MV-4-11 (cell line): ENCODE results near the gene TCEAL3.
"Not testable (repeated sequence)": the region's sequence is repeated elsewhere in the genome, so short reads cannot be mapped to it uniquely, and the experiment has no call there.

Source experiments
- DNase-seq: peaks from one replicate; lab custom pipeline; 2025; lab: John Stamatoyannopoulos, UW

The TCEAL3 gene, protein sequence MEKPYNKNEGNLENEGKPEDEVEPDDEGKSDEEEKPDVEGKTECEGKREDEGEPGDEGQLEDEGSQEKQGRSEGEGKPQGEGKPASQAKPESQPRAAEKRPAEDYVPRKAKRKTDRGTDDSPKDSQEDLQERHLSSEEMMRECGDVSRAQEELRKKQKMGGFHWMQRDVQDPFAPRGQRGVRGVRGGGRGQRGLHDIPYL

GRCh38 chrX:103607364-103608305 is at the start of gene TCEAL3:
TCEAL3 (plus strand) TSS chrX:103607963; CDS start chrX:103609065, 1,102 bp downstream.
- DNase-seq = no peak

DNA sequence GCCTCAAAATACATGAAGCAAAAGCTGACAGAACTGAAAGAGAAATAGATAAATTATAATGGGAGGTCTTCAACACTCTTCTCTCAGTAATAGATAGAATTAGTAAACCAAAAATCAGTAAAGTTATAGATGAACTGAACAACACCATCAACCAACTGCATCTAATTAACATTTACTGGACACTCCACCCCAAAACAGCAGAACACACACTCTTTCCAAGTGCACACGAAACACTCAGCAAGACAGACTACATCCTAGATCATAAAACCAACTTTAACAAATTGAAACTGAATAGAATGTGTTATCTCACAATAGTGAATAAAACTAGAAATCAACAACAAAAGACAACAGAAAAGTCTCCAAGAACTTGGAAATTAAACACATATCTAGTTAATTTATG is 47.5 kb upstream of the TCEAL3 start:
- DNase-seq = no peak

DNA sequence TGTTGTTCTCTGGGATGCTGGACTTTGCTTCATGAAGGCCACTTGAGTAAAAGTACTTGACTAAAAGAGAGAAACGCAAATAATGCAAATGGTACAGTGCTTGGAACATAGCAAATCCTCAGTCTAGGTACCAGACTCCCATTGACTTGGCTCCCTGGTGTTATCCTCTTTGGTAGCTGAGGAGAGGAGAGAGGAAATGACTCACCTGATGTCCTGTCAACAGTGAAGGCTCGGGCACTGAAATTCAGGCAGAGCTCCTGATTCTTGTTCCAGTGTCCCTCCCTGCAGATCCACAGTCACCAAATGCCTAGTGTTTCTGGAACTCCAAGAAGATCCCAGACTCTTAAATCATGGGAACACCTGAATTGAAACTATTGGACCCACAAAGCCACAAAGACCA is 45.0 kb upstream of the TCEAL3 start:
- no peak for DNase-seq

DNA sequence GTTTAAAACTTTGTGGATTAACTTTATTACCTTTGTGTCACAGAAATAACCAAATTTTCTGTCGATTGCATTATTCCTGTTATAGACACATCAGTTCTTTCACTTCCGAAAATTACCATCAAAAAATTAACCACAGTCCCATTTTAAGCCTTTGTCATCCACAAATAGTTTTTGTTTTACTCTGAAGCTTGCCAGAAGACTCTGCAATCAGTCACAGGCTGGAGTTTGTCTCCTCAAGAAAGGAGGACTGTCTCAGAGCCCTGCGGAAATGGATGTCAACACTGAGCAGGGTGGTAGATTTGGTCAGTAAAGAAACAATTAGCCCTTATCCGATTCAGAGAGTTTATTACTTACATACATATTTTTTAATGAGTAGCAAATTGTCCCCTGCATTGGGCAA is 42.6 kb upstream of the TCEAL3 start:
- peak; percentile 50 for DNase-seq

DNA sequence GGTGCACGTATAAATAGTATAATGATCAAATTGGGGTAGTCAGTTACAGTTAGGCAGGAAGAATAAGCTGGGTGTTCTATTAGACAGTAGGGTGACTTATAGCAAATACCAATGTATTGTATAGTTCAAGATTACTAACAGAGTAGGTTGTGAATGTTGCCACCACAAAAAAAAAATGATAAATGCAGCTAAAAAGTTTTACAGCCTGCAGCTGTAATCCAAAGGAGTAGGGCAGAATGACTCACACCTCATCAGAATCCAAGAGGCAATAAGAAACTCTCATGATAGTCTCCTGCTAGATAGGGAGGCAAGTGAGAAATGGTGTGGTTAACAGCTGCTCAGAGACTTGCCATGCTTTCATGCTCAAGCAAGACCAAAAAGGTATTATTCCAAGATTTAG is 42.0 kb upstream of the TCEAL3 start:
- no peak for DNase-seq

- no peak for DNase-seq
These were observed 36.6 kb upstream of the TCEAL3 start for GRCh38 chrX:103571121-103571520.

GRCh38 chrX:103571726-103572125 is 36.0 kb upstream of the TCEAL3 start:
- no peak for DNase-seq

- DNase-seq = no peak
These were observed 34.6 kb upstream of the TCEAL3 start for GRCh38 chrX:103573202-103573601.

DNA sequence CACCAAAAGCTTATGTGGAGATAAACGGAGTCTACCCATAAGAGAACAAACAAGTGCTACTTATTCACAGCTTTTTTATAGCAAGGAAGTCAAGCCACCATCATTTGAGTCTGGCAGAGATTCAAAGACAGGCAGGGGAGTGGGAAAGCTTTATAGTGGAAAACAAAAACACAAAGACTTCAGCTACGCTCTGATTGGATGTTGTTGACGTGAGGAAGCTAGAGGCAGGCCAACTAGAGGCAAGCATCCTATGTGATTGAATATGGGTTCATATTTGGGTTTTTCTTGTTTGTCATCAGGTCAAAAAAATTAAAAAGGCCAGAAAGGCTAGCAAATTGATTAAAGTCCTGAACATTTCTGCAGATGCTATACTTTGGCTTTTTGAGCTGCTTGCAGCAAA is 23.2 kb upstream of the TCEAL3 start:
- no peak for DNase-seq

- DNase-seq = no peak
These were observed 22.1 kb upstream of the TCEAL3 start, which contains the start of gene TCEAL4 for GRCh38 chrX:103585411-103586313. TCEAL4 (plus strand) TSS chrX:103585515; CDS start chrX:103586676, 1,161 bp downstream.

DNA sequence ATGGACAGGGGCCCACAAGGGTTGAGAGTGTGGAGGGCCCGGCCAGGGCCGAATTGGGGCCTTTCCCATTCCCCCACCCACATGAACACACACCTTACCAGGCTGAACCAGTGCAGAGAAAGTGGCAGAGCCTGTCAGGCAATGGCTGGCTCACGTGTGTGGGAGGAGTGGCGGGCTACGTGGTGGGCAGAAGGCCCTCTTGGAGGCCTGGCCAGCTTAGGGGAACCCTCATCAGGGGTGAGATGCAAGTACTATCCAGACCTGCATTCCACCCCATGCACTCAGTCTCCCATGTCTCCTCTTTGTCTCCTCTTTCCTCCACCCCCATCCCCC is 21.5 kb upstream of the TCEAL3 start:
- no peak for DNase-seq

DNA sequence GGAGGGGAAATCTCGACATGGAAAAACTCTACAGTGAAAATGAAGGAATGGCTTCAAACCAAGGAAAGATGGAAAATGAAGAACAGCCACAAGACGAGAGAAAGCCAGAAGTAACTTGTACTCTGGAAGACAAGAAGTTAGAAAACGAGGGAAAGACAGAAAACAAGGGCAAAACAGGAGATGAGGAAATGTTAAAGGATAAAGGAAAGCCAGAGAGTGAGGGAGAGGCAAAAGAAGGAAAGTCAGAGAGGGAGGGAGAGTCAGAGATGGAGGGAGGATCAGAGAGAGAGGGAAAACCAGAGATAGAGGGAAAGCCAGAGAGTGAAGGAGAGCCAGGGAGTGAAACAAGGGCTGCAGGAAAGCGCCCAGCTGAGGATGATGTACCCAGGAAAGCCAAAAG is 21.1 kb upstream of the TCEAL3 start:
- DNase-seq = no peak

- not testable (repeated sequence) for DNase-seq
These were observed 15.5 kb upstream of the TCEAL3 start for GRCh38 chrX:103592295-103592694.

- not testable (repeated sequence) for DNase-seq
These were observed 12.6 kb upstream of the TCEAL3 start for GRCh38 chrX:103595202-103595601.

DNA sequence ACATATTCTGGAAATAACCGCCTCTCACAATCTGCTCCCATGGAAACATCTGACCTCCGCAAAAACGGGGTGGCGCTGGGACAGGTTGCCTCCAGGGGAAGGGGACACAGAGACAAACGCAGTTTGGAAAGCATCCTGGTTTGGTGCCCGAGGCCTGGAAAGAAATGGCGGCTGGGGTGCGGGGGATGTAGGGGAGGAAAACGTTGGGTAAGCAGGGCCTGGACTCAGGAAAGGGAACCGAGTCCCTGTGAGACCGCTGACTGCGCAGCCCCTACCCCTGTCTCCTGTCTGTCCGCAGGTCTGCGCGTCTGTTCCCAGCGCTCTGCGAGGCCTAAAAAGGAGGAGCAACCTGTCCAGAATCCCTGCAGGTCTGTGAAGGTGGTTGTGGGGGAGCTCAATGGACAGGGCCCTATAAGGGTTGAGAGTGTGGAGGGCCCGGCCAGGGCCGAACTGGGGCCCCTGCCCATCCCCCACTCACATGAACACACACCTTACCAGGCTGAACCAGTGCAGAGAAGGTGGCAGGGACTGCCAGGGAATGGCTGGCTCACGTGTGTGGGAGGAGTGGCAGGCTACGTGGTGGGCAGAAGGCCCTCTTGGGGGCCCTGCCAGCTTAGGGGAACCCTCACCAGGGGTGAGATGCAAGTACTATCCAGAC is 672 bp downstream of the TCEAL3 start:
- no peak for DNase-seq

- no peak for DNase-seq
These were observed 2.5 kb downstream of the TCEAL3 start for GRCh38 chrX:103610282-103610681.

- no peak for DNase-seq
These were observed 5.7 kb downstream of the TCEAL3 start for GRCh38 chrX:103613362-103613890.

DNA sequence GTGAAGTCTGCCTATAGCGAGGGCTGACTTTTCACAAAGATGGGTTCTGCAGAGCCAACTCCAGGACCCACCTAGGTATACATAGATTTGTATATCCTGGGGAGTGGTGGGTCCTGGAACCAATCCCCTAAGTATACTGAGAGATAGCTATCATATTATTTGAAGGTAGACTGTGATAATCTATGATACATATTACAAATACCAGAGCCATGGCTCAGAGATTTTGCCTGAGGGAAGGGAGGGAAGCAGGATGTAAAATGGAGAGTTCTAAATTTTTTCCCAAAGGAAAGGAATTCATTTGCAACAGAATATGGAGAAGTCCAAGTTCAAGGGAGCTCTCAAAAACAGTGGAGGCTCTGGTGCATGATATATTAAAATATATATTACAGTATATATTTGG is 7.2 kb downstream of the TCEAL3 start:
- DNase-seq = no peak

DNA sequence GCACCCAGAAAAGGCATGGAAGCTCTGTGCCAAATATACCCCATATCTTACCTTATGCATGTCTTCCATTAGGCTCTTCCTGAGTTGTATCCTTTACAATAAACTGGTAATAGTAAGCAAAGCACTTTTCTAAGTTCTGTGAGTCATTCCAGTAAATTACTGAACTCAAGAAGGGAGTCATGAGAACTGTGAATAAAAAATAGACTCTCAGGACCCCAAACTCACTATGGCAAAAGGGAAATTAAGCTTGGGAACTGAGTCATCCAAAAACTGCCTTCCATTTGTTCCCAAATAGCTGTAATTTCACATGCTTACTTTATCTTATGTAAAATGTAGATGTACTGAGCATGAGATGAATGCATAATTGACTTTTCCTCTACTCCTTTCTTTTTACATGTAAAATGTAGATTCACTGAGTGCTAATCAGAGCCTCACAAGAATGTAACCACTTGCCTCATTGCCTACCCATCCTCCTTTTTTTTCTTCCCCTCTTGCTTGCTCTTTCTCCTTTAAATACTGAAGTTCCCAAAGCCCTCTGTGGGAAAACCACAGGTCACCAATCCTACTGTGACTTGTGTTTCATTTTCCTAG is 8.1 kb downstream of the TCEAL3 start:
- DNase-seq = no peak

GRCh38 chrX:103616676-103617186 is 9.0 kb downstream of the TCEAL3 start:
- no peak for DNase-seq

DNA sequence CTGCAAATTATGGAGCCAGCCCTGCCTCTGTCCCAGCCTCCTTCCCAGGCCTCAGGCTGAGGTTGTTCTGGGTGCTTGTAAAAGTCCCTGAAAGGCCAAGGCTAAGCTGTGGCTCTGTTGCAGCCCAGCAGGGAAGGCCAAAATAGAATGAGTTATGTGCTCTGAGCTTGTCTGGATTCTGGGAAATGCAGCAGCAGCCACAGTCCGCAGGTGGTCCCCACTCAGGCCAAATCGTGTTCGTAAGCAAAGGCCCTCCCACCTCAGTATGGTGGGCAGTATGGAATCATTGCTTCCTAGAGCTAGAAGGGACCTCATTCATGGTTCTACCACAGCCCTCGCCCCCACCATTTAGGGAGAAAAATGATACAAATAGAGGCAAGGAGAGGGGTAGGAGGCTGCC is 16.3 kb downstream of the TCEAL3 start:
- no peak for DNase-seq
